ENCODE results near the gene HCST.
"Not testable (repeated sequence)": the region's sequence is repeated elsewhere in the genome, so short reads cannot be mapped to it uniquely, and the experiment has no call there.

The HCST gene

DNA sequence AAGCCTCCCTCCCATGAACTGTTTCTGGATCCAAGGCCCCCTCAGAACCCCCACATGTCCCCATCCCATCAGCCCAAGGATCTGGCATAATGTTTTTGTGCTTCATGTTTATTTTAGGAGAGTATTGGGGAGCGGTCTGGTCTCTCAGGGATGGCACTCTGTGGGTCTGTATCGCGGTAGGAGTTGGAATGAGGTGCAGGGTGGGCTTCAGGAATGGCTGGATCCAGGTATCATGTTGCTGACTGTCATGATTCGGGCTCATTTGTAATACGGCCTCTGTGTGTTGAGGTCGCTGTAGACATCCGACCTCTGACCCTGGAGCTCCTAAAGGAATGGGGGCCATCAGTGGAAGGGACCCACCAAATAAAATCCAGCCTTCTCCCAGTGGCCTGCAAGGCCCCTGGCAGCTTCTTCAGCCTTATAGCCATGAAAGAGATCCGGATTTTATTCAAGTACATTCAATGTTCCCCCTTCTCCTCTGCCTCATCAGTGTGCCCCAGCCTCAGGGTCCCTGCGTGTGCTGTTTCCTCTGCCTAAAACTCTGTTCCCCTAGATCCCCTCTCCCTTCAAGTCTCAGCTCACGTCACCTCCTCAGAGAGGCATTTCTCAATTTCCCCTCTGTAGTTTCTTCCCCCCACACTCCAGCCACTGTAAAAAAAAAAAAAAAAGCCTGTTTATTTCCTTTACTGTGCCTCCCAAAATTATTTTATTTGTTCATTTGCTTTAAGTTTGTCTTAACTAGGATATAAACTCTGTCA is 2.2 kb downstream of the HCST start:
- Mint-ChIP-seq H3K4me3 (no peak overlapping the region), H3K27me3 (no peaks in the 10 kb centered on the region), H3K36me3 (peaks cover 1% of the 10 kb centered on the region), H3K27ac (peak overlapping the region; percentile 98), H3K9me3 (no peaks in the 10 kb centered on the region), H3K4me1 (peaks cover 48% of the 10 kb centered on the region)
- no peak for ATAC-seq (ENCODE audit: low read depth)
- no peak for DNase-seq (ENCODE audit: low spot score in 2 of 2)

DNA sequence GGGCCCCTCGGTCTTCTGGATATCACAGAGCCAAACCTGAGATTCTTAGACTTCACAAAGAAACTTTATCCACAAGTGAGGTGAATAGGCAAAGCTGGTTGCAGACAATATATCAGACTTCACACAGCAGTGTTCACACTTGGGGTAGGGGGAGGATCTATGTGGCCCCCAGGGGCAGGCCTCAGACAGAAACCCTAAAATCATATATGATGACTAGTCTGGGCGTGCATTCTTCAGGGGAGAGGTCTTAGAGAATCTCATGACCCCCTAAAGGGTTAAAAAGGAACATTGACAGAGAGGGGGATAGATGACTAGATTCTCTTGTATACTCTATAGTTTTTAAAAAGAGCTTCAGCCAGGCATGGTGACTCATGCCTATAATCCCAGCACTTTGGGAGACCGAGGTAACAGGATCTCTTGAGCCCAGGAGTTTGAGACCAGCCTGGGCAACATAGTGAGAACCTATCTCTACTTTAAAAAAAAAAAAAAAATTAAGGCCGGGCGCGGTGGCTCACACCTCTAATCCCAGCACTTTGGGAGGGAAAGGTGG is 2.9 kb downstream of the HCST start:
- Mint-ChIP-seq H3K36me3 (no peaks in the 10 kb centered on the region), H3K4me1 (peaks cover 51% of the 10 kb centered on the region), H3K27me3 (no peaks in the 10 kb centered on the region), H3K4me3 (no peak overlapping the region), H3K27ac (peak overlapping the region; percentile 98), H3K9me3 (no peaks in the 10 kb centered on the region)
- ATAC-seq (ENCODE audit: low read depth) (no peak), DNase-seq (ENCODE audit: low spot score in 2 of 2) (no peak)

DNA sequence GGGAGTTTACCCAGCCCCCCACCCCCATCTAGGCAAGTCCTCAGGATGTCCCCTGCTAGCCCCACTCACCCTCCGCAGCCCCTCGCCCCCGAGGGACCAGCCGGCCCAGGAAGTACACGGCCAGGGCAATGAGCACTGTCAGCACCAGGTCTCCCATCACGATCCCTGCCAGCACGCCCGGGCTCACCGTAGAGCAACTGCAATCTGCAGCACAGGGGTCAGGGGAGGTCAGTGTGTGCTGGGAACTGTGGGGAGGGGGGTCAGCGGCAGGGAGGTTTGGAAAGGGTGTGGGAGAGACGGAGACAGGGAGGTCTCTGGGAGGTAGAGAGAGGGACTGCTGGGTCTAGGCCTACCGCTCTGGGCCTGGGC is 5.0 kb downstream of the HCST start:
- Mint-ChIP-seq H3K4me1 (peaks cover 43% of the 10 kb centered on the region), H3K27ac (peak overlapping the region; percentile 72), H3K9me3 (no peaks in the 10 kb centered on the region), H3K4me3 (no peak overlapping the region), H3K36me3 (no peaks in the 10 kb centered on the region), H3K27me3 (no peaks in the 10 kb centered on the region)
- no peak for DNase-seq (ENCODE audit: low spot score in 2 of 2)
- no peak for ATAC-seq (ENCODE audit: low read depth)

DNA sequence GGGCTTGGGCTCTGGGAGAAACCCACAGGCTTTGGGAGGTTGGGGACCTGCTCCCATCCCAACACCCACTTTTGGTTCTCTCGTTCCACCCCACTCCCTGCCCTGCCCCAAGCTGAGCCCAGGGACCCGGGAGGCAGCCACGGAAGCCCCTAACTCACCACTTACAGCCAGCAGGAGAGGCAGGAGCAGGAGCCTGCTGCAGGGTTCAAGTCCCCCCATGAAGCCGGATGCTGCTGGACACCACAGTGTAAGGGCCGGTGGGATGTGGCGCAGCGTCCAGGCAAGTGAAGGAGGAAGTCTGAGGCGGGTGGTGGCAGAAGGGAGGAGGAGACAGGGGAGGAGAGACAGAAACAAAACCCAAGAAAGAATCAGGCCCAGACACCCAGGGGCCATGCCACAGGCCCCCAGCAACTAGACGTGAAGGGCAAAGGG is 5.7 kb downstream of the HCST start, which contains the start of gene TYROBP:
TYROBP (minus strand) TSS at position 286 of the 432 bp plus-strand sequence; CDS start at position 219, 67 bp downstream.
- Mint-ChIP-seq H3K36me3 (no peaks in the 10 kb centered on the region), H3K4me1 (peaks cover 38% of the 10 kb centered on the region), H3K27ac (peak within 1 kb of the TSS; percentile 82), H3K9me3 (no peaks in the 10 kb centered on the region), H3K27me3 (no peaks in the 10 kb centered on the region), H3K4me3 (peak within 1 kb of the TSS; percentile 55)
- ATAC-seq (ENCODE audit: low read depth) (no peak), DNase-seq (ENCODE audit: low spot score in 2 of 2) (no peak)

DNA sequence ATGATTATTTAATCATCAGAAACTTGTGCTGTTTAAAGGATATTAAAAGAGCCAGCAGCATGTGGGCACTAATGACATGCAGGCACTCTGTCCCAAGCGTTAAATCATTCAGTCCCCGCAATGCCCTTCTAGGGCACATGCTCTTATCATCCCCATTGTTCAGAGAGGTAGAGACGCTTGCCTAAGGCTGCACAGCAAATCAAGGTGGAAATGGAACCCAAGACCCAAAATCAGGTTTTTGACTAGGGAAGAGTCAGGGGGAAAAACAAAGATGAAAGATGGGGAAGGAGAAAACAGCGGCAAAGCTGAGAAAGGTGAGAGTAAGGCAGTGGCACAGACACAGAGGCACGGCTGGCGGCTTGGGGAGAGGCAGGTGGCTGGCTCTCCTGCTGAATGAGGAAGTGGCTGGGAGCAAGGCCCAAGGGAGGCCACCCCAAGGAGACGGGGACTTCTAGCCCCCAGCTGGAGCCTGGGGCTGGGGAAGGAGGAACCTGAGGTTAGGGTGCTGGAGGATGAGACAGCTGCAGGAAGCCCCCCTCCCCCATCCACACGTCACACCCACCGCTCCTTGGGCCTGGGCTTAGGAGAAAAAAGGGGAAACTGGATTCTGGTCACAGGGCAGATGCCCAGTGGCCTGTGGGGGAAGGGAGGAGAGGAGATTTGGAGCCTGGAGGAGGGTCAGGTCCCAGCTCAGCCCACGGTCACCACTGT is 6.8 kb downstream of the HCST start:
- H3K36me3 Mint-ChIP-seq = no peaks in the 10 kb centered on the region
- peaks cover 32% of the 10 kb centered on the region for H3K4me1 Mint-ChIP-seq
- peak; percentile 93 for ATAC-seq (ENCODE audit: low read depth)
- peak overlapping the region; percentile 55 for H3K4me3 Mint-ChIP-seq
- H3K27me3 Mint-ChIP-seq = no peaks in the 10 kb centered on the region
- peak; percentile 74 to 85 for DNase-seq (ENCODE audit: low spot score in 2 of 2)
- H3K9me3 Mint-ChIP-seq = no peaks in the 10 kb centered on the region
- peak overlapping the region; percentile 82 for H3K27ac Mint-ChIP-seq

DNA sequence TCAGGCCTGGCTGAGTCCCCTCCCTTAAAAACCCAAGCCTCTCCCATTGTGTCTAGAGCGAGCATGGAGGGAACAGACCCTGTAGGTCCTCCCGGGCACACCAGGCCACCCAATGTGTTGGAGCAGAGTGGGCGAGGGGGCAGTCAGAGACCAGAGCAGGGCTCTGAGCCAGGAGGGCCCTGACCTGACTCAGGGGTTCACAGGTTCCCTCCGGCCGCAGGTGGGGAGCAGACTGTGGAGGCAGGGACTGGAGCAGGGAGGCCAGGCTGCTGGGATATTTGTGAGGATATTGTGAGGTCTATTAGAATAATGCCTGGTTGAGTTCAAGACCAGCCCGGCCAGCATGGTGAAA is 7.3 kb downstream of the HCST start:
- Mint-ChIP-seq H3K4me3 (peak overlapping the region; percentile 55), H3K4me1 (peaks cover 29% of the 10 kb centered on the region), H3K27ac (peak overlapping the region; percentile 82), H3K27me3 (no peaks in the 10 kb centered on the region), H3K36me3 (no peaks in the 10 kb centered on the region), H3K9me3 (no peaks in the 10 kb centered on the region)
- no peak for DNase-seq (ENCODE audit: low spot score in 2 of 2)
- no peak for ATAC-seq (ENCODE audit: low read depth)

DNA sequence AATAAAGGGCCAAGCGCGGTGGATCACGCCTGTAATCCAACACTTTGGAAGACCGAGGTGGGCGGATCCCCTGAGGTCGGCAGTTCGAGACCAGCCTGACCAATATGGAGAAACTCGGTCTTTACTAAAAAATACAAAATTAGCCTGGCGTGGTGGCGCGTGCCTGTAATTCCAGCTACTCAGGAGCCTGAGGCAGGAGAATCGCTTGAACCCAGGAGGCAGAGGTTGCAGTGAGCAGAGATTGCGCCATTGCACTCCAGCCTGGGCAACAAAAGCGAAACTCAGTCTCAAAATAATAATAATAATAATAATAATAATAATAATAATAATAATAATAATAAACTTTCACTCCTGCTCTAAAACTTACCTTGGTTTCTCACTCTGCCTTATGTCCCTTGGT is 8.0 kb downstream of the HCST start:
- not testable (repeated sequence) for H3K9me3 Mint-ChIP-seq; H3K4me3 Mint-ChIP-seq; ATAC-seq (ENCODE audit: low read depth); H3K36me3 Mint-ChIP-seq; H3K27me3 Mint-ChIP-seq; DNase-seq (ENCODE audit: low spot score in 2 of 2)
- Mint-ChIP-seq H3K27ac (peak overlapping the region; percentile 82), H3K4me1 (peaks cover 30% of the 10 kb centered on the region)

DNA sequence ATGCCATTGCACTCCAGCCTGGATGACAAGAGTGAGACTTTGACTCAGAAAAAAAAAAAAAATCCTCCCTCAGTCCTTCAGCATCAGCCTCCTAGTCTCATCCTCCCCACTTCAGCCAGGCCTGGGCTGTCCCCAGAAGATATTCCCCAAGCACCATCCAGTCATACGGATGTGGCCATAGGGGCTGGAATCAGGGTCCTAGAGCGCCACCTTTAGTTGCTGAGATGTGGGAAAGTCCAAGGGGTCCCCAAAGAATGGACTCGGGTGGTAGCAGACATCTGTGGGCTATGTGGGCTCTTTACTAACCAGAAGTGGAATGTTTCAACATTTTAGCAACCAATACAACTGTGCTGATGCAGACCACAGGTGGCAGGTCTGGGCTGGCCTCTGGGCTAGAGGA is 8.8 kb downstream of the HCST start:
- H3K27ac Mint-ChIP-seq = peak overlapping the region; percentile 62
- no peaks in the 10 kb centered on the region for H3K36me3 Mint-ChIP-seq
- H3K4me3 Mint-ChIP-seq = no peak overlapping the region
- no peaks in the 10 kb centered on the region for H3K9me3 Mint-ChIP-seq
- ATAC-seq (ENCODE audit: low read depth) (no peak), DNase-seq (ENCODE audit: low spot score in 2 of 2) (no peak)
- peaks cover 30% of the 10 kb centered on the region for H3K4me1 Mint-ChIP-seq
- no peaks in the 10 kb centered on the region for H3K27me3 Mint-ChIP-seq

DNA sequence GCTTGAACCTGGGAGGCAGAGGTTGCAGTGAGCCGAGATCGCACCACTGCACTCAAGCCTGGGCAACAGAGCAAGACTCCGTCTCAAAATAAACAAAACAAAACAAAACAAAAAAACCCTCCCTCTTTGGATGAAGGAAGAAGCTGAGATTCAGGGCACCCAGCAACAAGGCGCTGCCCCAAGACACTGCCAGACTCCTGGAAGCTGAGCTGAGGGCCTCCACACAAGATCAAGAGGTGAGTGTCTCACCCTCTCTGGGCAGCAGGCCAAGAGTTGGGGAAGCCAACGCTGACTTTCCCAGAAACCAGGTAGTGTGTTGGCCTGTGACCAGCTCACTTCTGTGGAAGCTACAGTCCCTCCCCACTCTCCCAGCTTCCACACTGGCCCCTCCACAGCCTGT is 9.5 kb downstream of the HCST start:
- no peak for DNase-seq (ENCODE audit: low spot score in 2 of 2)
- Mint-ChIP-seq H3K36me3 (no peaks in the 10 kb centered on the region), H3K9me3 (no peaks in the 10 kb centered on the region), H3K4me3 (no peak overlapping the region), H3K4me1 (peaks cover 30% of the 10 kb centered on the region), H3K27ac (peak overlapping the region; percentile 62), H3K27me3 (no peaks in the 10 kb centered on the region)
- no peak for ATAC-seq (ENCODE audit: low read depth)

DNA sequence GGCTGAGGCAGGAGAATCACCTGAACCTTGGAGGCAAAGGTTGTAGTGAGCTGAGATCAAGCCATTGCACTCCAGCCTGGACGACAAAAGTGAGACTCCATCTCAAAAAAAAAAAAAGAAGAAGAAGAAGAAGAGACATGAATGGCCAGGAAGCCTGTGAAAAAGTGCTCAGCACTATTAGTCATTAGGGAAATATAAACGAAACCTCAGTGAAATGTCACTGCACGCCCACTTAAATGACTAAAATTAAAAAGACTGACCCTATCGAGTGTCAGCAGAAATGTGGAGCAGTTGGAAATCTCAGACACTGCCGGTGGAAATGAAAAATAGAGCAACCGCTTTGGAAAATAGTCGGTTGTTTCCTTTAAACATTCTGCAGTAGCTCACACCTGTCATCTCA is 11.3 kb downstream of the HCST start:
- ATAC-seq (ENCODE audit: low read depth) = no peak
- Mint-ChIP-seq H3K4me3 (no peak overlapping the region), H3K36me3 (no peaks in the 10 kb centered on the region), H3K4me1 (peaks cover 21% of the 10 kb centered on the region), H3K27ac (no peak overlapping the region), H3K9me3 (no peaks in the 10 kb centered on the region), H3K27me3 (no peaks in the 10 kb centered on the region)
- DNase-seq (ENCODE audit: low spot score in 2 of 2) = no peak

DNA sequence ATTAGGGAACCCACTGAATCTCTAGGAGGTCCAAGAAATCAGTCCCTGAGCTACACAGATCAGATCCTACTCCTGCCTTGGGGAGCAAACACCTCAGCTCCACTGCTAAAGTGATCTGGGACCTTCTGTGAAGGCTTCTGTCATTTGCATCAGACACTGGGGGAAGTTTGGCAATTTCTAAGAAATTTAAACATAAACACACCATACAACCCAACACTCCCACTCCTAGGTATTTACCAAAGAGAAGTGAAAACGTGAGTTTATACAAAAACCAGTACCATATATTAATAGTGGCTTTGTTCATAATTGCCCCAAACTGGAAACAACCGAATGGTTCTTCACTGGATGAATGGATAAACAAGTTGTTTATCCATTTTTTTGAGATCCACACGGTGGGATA is 13.1 kb downstream of the HCST start:
- Mint-ChIP-seq H3K4me1 (peaks cover 11% of the 10 kb centered on the region), H3K27me3 (no peaks in the 10 kb centered on the region), H3K36me3 (no peaks in the 10 kb centered on the region), H3K4me3 (no peak overlapping the region), H3K9me3 (no peaks in the 10 kb centered on the region), H3K27ac (no peak overlapping the region)
- no peak for DNase-seq (ENCODE audit: low spot score in 2 of 2)
- no peak for ATAC-seq (ENCODE audit: low read depth)

DNA sequence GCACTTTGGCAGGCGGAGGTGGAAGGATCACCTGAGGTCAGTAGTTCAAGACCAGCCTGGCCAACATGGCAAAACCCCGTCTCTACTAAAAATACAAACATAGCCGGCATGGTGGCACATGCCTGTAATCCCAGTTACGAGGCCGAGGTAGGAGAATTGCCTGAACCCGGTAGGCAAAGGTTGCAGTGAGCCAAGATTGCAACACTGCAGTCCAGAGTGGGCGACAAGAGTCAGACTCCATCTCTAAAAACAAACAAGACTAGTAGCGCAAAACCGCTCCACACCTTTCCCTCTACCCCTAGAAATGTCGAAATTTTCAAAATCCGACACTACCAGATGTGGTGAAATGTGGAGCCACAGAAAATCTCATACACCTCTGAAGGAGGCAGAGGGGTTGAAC is 17.0 kb downstream of the HCST start:
- Mint-ChIP-seq H3K27me3 (no peaks in the 10 kb centered on the region), H3K4me3 (no peak overlapping the region), H3K4me1 (peaks cover 7% of the 10 kb centered on the region), H3K27ac (no peak overlapping the region), H3K36me3 (no peaks in the 10 kb centered on the region), H3K9me3 (no peaks in the 10 kb centered on the region)
- DNase-seq (ENCODE audit: low spot score in 2 of 2) = no peak
- no peak for ATAC-seq (ENCODE audit: low read depth)

DNA sequence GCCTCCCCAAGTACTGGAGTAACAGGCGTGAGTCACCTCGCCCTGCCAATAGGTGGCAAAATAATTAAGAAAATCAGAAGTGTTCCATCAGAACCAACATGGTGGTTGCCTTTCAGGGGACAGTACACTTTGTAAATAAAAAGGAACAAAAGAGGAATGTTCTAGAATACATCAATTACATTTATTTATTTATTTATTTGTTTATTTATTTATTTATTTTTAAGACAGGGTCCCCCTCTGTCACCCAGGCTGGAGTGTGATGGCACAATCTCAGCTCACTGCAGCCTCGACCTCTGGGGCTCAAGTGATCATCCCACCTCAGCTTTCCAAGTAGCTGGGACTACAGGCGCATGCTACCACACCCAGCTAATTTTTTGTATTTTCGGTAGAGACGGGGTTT is 18.7 kb downstream of the HCST start:
- Mint-ChIP-seq H3K4me3 (no peak overlapping the region), H3K27ac (no peak overlapping the region)
- no peak for DNase-seq (ENCODE audit: low spot score in 2 of 2)

DNA sequence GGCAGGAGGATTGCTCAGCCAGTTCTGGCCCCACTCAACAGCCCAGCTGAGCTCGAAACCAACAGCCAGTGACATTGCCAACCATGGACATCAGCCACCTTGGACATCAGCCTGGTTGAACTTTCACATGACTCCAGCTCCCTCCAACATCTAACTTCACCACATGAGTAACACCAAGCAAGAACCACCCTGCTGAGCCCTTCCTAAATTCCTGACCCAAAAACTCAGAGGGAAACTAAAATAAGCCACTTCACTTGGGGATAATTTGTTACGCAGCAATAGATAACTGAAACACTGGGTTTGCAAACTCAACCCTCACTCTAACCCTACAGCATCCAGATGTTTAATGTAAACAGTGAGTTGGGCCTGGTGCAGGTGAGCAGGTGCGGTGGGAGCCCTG is 23.2 kb downstream of the HCST start:
- no peak overlapping the region for H3K4me3 Mint-ChIP-seq
- H3K27me3 Mint-ChIP-seq = no peaks in the 10 kb centered on the region
- peaks cover 21% of the 10 kb centered on the region for H3K4me1 Mint-ChIP-seq
- no peak overlapping the region for H3K27ac Mint-ChIP-seq
- DNase-seq (ENCODE audit: low spot score in 2 of 2) (no peak), ATAC-seq (ENCODE audit: low read depth) (no peak)
- peaks cover 4% of the 10 kb centered on the region for H3K9me3 Mint-ChIP-seq
- H3K36me3 Mint-ChIP-seq = no peaks in the 10 kb centered on the region

More for the DNA sequence above, 18.7 kb downstream of the HCST start:
- Mint-ChIP-seq H3K4me1 (peaks cover 4% of the 10 kb centered on the region), H3K36me3 (no peaks in the 10 kb centered on the region), H3K27me3 (no peaks in the 10 kb centered on the region), H3K9me3 (no peaks in the 10 kb centered on the region)
- ATAC-seq (ENCODE audit: low read depth) = no peak
